H1 (cell line): ENCODE measurements around the gene TLR5. TPM values are rescaled to one million over a fixed set of nuclear protein-coding genes. Genes with fewer than 3 reads are reported as not detected.

Experiments
- CBX5 ChIP-seq: fragments of 300-800, 300-1000 bp; sonication (generic); IDR thresholded peaks from 2 replicates; pipeline ENCODE4 v1.7.1; 2016; ENCODE audit warnings: antibody characterized with exemption, low read length, low read depth
- CHD1 ChIP-seq: IDR thresholded peaks from 2 replicates; pipeline ENCODE4 v1.6.1; 2012; ENCODE audit warnings: low read depth, low read length, improper control_type of control experiment
- EP300 ChIP-seq, 2 experiments: IDR thresholded peaks; 1 replicate in 1 of 2; 2 replicates in 1 of 2; pipeline ENCODE4 v1.6.1; 2011 to 2012; ENCODE audit warnings: low read depth in 2 of 2, low read length in 2 of 2, mild to moderate bottlenecking in 2 of 2, borderline replicate concordance in 1 of 2, inconsistent platforms in 1 of 2, moderate library complexity in 1 of 2
- GTF2F1 ChIP-seq: IDR thresholded peaks from 2 replicates; pipeline ENCODE4 v1.6.1; 2012; ENCODE audit warnings: low read depth, low read length, improper control_type of control experiment, borderline replicate concordance
- JUN ChIP-seq: IDR thresholded peaks from 2 replicates; pipeline ENCODE4 v1.6.1; 2011; ENCODE audit warnings: low read depth, mild to moderate bottlenecking, improper control_type of control experiment, low read length
- NRF1 ChIP-seq: IDR thresholded peaks from 2 replicates; pipeline ENCODE4 v1.6.1; 2011; ENCODE audit warnings: mild to moderate bottlenecking, low read depth, low read length, improper control_type of control experiment
- SP1 ChIP-seq: IDR thresholded peaks from 2 replicates; pipeline ENCODE4 v1.6.1; 2011; ENCODE audit warnings: low read depth, low read length
- TAF7 ChIP-seq: optimal IDR thresholded peaks from 2 replicates; pipeline ENCODE3; 2011; ENCODE audit warnings: low read depth, mild to moderate bottlenecking, inconsistent platforms, low read length, moderate library complexity, borderline replicate concordance
- polyA plus RNA-seq, 7 experiments: library from polyadenylated mRNA; depleted of rRNA in 3 of 7; stranded (reverse) in 5 of 7; unstranded in 2 of 7; fragments of >200 nt in 5 of 7; fragments of 200-250 nt in 2 of 7; gene quantifications; 1 replicate in 5 of 7; 2 replicates in 1 of 7; 4 replicates in 1 of 7; pipeline versions ENCODE4 v1.2.1 to v1.2.3, GENCODE V29; 2011 to 2013; ENCODE audit warnings: missing spikeins in 2 of 7, mixed read lengths in 2 of 7
- total RNA-seq: library from RNA; stranded (reverse); fragmentation: NEBNext Ultra II Directional; extraction: Animal tissue kit (Norgen Biotek cat#: 25700); gene quantifications from 2 replicates; pipeline ENCODE4 v1.2.1, GENCODE V29; 2021

The TLR5 gene
- total and polyA plus RNA-seq, 2 of the 8 experiments (the other 6 are each of a cell fraction or from before 2014, with no cell fraction given) = 0.35 to 0.74 TPM

- TF ChIP-seq GTF2F1 (no peak), TAF7 (no peak), NRF1 (no peak), SP1 (no peak), CBX5 (no peak), JUN (no peak), EP300 (IDR thresholded peaks at IDR 0.05; ENCODE audit: borderline replicate concordance in 1 of 2, low read depth in 2 of 2, low read length in 2 of 2) (no peak), CHD1 (no peak)
Observed at GRCh38 chr1:223150443-223150842, 7.4 kb upstream of the TLR5 start (continued).
